Measurements from ENCODE around the gene ANGPTL1. TPM values are rescaled to one million over a fixed set of nuclear protein-coding genes. Genes with fewer than 3 reads are reported as not detected.

The ANGPTL1 gene
- total RNA-seq, 2 experiments from 2014 or later, result not detected

- ChIA-PET CTCF (no interaction called here), POLR2A (no interaction called here)
- no peak overlapping the region for H3K27ac Mint-ChIP-seq
- no peak for DNase-seq
- no peak overlapping the region for H3K4me3 Mint-ChIP-seq
- no peaks in the 10 kb centered on the region for H3K27me3 Mint-ChIP-seq
- H3K9me3 Mint-ChIP-seq, result no peaks in the 10 kb centered on the region
- H3K4me1 Mint-ChIP-seq, result no peaks in the 10 kb centered on the region
- no peaks in the 10 kb centered on the region for H3K36me3 Mint-ChIP-seq (ENCODE audit: low read depth)
These were observed 11.1 kb upstream of the ANGPTL1 start for GRCh38 chr1:178881950-178882349.

- Mint-ChIP-seq H3K4me1 (peaks cover under 1% of the 10 kb centered on the region), H3K27ac (no peak overlapping the region)
- CTCF ChIA-PET, result no interaction called here
These were observed 7.0 kb upstream of the ANGPTL1 start for GRCh38 chr1:178877896-178878295.

GRCh38 chr1:178875936-178876335 lies 5.1 kb upstream of the ANGPTL1 start:
- no peaks in the 10 kb centered on the region for H3K36me3 Mint-ChIP-seq (ENCODE audit: low read depth)
- no peak for DNase-seq
- H3K4me3 Mint-ChIP-seq, result no peak overlapping the region
- H3K27ac Mint-ChIP-seq, result no peak overlapping the region
- no peaks in the 10 kb centered on the region for H3K9me3 Mint-ChIP-seq
- H3K27me3 Mint-ChIP-seq, result no peaks in the 10 kb centered on the region
- ChIA-PET CTCF (no interaction called here), POLR2A (no interaction called here)
- peaks cover 5% of the 10 kb centered on the region for H3K4me1 Mint-ChIP-seq

More at GRCh38 chr1:178877896-178878295, 7.0 kb upstream of the ANGPTL1 start:
- H3K4me3 Mint-ChIP-seq, result no peak overlapping the region
- H3K36me3 Mint-ChIP-seq (ENCODE audit: low read depth), result no peaks in the 10 kb centered on the region
- no peaks in the 10 kb centered on the region for H3K27me3 Mint-ChIP-seq
- POLR2A ChIA-PET, result no interaction called here
- DNase-seq, result no peak
- H3K9me3 Mint-ChIP-seq, result no peaks in the 10 kb centered on the region

GRCh38 chr1:178874966-178875365 lies 4.1 kb upstream of the ANGPTL1 start:
- no peak overlapping the region for H3K27ac Mint-ChIP-seq
- no peak overlapping the region for H3K4me3 Mint-ChIP-seq
- no peaks in the 10 kb centered on the region for H3K27me3 Mint-ChIP-seq
- ChIA-PET POLR2A (no interaction called here), CTCF (no interaction called here)
- H3K9me3 Mint-ChIP-seq, result no peaks in the 10 kb centered on the region
- peaks cover 5% of the 10 kb centered on the region for H3K4me1 Mint-ChIP-seq
- H3K36me3 Mint-ChIP-seq (ENCODE audit: low read depth), result no peaks in the 10 kb centered on the region
- no peak for DNase-seq

DNA sequence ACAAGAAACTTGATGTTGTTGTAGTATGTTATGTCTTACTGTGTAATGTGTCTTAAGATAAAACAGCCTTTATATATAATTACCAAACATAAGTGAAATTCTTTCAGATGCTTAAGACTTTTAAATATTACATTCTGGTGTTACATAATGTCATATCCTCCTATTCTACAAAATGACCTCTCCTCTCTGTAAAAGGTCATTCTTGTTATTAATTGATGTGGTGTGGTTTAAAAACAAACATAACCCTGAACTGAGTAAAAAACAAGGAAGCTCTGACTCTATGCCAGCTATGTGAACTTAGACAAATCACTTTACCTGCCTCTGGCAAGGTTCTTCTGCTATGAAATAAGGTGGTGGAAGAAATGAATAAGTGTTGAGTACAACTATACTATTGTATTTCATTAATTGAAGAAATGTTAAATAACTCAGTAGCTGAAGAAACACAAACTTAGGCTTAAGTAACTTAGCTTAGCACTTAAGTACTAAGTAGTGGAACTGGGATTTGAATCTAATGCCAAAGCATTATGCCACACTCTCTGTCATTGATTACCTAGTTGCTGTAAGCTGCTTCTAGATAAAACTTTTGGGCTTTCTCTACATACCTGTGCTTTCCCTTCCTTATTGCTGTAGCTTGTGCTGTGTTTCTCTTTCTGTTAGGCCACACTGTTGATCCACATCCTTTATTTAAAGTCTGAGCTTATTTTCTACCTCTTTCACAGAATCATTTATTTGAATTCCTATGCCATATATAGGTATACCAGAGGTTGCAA lies 859 bp upstream of the ANGPTL1 start:
- peaks cover 9% of the 10 kb centered on the region for H3K4me1 Mint-ChIP-seq
- H3K9me3 Mint-ChIP-seq, result no peaks in the 10 kb centered on the region
- no peak for DNase-seq
- no peak overlapping the region for H3K27ac Mint-ChIP-seq
- no peak overlapping the region for H3K4me3 Mint-ChIP-seq
- ChIA-PET POLR2A (interaction anchor here (0.7 kb wide), 1 partner anchor 439 kb away, joined by 7 read pairs; no protein-coding TSS in a partner anchor), CTCF (interaction anchor here (0.6 to 0.9 kb wide), 2 partner anchors 13 to 476 kb away, joined by 3 read pairs; no protein-coding TSS in a partner anchor)
- no peaks in the 10 kb centered on the region for H3K36me3 Mint-ChIP-seq (ENCODE audit: low read depth)
- no peaks in the 10 kb centered on the region for H3K27me3 Mint-ChIP-seq

DNA sequence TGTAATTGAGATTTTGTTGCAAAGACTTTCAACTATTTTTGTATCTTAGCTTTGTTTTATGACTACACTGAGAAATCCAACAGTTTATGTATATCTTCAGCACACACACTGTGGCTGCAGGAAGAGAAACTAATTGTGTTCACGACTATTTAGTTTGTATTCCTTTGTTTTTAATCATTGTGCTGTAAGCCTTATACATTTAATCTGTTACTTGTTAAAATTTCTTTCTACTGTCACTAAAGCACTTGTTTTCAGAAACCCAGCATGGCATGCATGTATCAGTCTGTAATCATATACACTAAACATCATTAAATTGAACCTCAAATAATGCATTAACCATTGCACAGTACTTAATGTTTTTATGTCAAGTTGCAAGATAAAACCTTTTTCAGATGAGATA lies 656 bp downstream of the ANGPTL1 start:
- Mint-ChIP-seq H3K36me3 (ENCODE audit: low read depth) (no peaks in the 10 kb centered on the region), H3K27ac (no peak overlapping the region), H3K4me3 (no peak overlapping the region), H3K4me1 (peaks cover 9% of the 10 kb centered on the region), H3K27me3 (no peaks in the 10 kb centered on the region), H3K9me3 (no peaks in the 10 kb centered on the region)
- POLR2A ChIA-PET, result no interaction called here
- CTCF ChIA-PET, result no interaction called here
- no peak for DNase-seq

- H3K27ac Mint-ChIP-seq, result no peak overlapping the region
- POLR2A ChIA-PET, result no interaction called here
- H3K4me3 Mint-ChIP-seq, result no peak overlapping the region
- CTCF ChIA-PET, result no interaction called here
- no peaks in the 10 kb centered on the region for H3K9me3 Mint-ChIP-seq
- H3K4me1 Mint-ChIP-seq, result peaks cover 12% of the 10 kb centered on the region
- no peaks in the 10 kb centered on the region for H3K27me3 Mint-ChIP-seq
- no peaks in the 10 kb centered on the region for H3K36me3 Mint-ChIP-seq (ENCODE audit: low read depth)
- no peak for DNase-seq
These were observed 1.7 kb downstream of the ANGPTL1 start for GRCh38 chr1:178869119-178869697.

DNA sequence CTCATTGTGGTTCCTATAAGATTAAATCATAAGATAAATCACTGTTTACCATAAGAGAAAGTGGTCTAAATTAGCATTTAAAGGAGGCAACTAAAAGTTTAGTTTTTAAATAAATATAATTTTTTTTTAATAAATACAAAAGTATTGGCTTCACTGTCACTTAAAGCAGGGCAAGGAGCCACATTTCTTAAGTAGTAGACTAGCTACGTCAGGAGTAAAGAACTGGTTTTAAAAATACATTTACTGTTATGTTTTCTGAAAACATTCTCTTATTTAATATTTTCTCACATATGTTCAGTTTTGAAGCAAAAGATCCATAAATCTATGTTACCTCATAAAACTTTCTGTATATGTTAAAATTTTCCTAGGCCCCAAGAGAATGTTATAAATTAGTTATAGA lies 2.2 kb downstream of the ANGPTL1 start:
- CTCF ChIA-PET, result no interaction called here
- Mint-ChIP-seq H3K27me3 (no peaks in the 10 kb centered on the region), H3K4me1 (peaks cover 12% of the 10 kb centered on the region), H3K36me3 (ENCODE audit: low read depth) (no peaks in the 10 kb centered on the region), H3K4me3 (no peak overlapping the region), H3K27ac (no peak overlapping the region), H3K9me3 (no peaks in the 10 kb centered on the region)
- DNase-seq, result no peak
- POLR2A ChIA-PET, result no interaction called here

DNA sequence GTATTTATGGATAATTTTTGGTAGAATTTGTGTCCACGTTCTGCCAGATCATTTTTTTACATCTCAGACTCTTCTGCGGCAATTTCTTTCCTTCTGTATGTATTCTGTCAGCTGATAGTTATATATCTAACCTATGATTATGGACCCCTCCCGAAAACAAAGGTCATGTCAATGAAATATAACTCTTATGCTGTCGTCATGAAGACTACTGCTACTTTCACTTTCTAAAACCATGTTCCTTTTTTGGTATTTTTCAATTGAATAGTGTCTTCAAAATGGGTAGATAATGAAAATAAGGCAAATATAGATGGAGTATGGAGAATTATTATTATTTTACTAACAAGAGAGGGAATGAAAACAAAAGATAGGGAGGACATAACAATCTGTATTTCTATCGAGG lies 3.2 kb downstream of the ANGPTL1 start:
- ChIA-PET POLR2A (no interaction called here), CTCF (interaction anchor here (0.6 kb wide), 1 partner anchor 20 kb away, joined by 3 read pairs; no protein-coding TSS in a partner anchor)
- Mint-ChIP-seq H3K36me3 (ENCODE audit: low read depth) (no peaks in the 10 kb centered on the region), H3K27me3 (no peaks in the 10 kb centered on the region), H3K9me3 (no peaks in the 10 kb centered on the region), H3K27ac (no peak overlapping the region), H3K4me1 (peaks cover 9% of the 10 kb centered on the region), H3K4me3 (no peak overlapping the region)
- DNase-seq, result no peak

DNA sequence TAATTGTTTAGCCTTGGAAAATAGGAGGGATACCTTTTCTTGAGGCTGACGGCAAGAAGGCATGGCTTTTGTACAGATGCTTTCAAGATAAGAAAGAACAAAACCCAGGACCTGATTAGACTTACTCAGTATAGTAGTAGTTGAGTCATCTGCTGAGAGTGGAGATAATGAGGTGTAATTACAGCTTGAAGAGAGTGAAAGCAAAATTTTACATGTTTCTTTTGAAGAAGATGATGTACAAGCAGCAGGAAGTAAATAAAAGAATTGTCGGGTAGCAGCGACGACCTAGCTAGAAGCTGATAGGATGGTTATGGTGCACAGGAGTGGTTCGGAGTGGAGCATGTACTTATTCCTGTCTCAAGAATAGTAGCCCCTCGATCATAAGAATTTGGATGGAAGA lies 6.6 kb downstream of the ANGPTL1 start:
- peaks cover 7% of the 10 kb centered on the region for H3K4me1 Mint-ChIP-seq
- H3K4me3 Mint-ChIP-seq, result no peak overlapping the region
- ChIA-PET CTCF (interaction anchor here (0.6 to 0.9 kb wide), 2 partner anchors 16 to 76 kb away, joined by 3 to 4 read pairs; no protein-coding TSS in a partner anchor), POLR2A (no interaction called here)
- H3K36me3 Mint-ChIP-seq (ENCODE audit: low read depth), result no peaks in the 10 kb centered on the region
- no peaks in the 10 kb centered on the region for H3K27me3 Mint-ChIP-seq
- no peak for DNase-seq
- H3K27ac Mint-ChIP-seq, result no peak overlapping the region
- H3K9me3 Mint-ChIP-seq, result no peaks in the 10 kb centered on the region

DNA sequence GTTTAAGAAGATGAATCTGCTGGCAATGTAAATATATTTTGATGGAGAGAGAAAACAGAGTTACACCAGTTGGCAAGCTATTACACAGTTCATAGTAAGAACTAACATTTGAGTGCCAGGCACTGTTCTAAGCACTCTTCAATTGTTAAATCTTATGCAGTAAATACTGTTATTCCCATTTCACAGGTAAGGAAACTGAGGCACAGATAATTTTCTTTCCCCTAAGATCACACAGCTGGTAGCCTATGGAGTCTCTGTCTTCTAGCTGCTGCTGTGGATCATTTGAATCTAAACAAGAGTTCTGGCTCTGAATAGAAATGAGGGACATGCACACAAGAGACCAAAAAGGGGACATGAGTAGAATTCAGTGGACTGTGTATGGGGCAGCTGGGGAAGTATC lies 8.0 kb downstream of the ANGPTL1 start:
- Mint-ChIP-seq H3K27me3 (no peaks in the 10 kb centered on the region), H3K9me3 (no peaks in the 10 kb centered on the region), H3K27ac (no peak overlapping the region), H3K4me1 (peaks cover 7% of the 10 kb centered on the region), H3K4me3 (no peak overlapping the region), H3K36me3 (ENCODE audit: low read depth) (no peaks in the 10 kb centered on the region)
- CTCF ChIA-PET, result interaction anchor here (1.4 kb wide), 1 partner anchor 11 kb away, joined by 3 read pairs; no protein-coding TSS in a partner anchor
- POLR2A ChIA-PET, result no interaction called here
- no peak for DNase-seq

DNA sequence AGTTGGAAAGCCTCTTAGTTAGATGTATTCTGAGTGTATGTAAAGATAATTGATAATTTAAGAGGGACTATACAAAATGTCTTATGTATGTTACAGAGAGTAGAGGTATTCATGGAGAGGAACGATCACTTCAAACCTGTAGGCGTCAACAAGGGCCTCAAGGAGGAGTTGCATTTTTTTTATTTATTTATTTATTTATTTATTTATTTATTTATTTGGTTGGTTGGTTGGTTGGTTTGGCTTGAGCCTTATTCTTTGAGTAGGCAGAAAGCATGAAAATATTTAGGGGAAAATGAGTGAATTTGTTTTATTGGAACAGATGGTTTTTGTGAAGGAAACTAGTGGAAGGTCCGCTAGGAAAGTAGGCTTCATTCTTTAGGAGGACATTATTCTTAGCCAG lies 8.5 kb downstream of the ANGPTL1 start:
- no peaks in the 10 kb centered on the region for H3K27me3 Mint-ChIP-seq
- no peak overlapping the region for H3K4me3 Mint-ChIP-seq
- H3K27ac Mint-ChIP-seq, result no peak overlapping the region
- ChIA-PET CTCF (interaction anchor here (1.4 kb wide), 1 partner anchor 11 kb away, joined by 3 read pairs; no protein-coding TSS in a partner anchor), POLR2A (no interaction called here)
- peaks cover 3% of the 10 kb centered on the region for H3K4me1 Mint-ChIP-seq
- H3K9me3 Mint-ChIP-seq, result no peaks in the 10 kb centered on the region
- no peak for DNase-seq
- H3K36me3 Mint-ChIP-seq (ENCODE audit: low read depth), result no peaks in the 10 kb centered on the region

DNA sequence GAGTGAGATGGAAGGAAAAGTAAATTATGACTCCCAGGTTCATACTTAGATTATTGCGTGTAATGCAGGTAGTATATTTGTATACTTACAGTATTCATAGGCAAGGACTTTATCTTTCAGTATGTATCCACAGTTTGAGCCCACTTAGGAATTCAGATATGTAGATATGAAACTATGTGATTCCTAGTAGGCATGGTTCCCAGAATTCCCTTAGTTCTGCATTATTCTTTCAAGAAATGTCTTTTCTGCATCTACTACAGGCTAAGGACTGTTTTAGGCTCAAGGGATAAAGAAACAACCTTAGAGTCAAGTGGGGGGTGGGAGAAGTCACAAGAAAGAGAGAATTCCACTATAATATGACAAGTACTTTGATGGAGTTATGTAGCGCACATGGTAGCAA lies 13.8 kb downstream of the ANGPTL1 start:
- CTCF ChIA-PET, result no interaction called here
- DNase-seq, result no peak
- H3K27me3 Mint-ChIP-seq, result no peaks in the 10 kb centered on the region
- H3K4me3 Mint-ChIP-seq, result no peak overlapping the region
- POLR2A ChIA-PET, result no interaction called here
- H3K4me1 Mint-ChIP-seq, result no peaks in the 10 kb centered on the region
- H3K9me3 Mint-ChIP-seq, result no peaks in the 10 kb centered on the region
- no peak overlapping the region for H3K27ac Mint-ChIP-seq
- H3K36me3 Mint-ChIP-seq (ENCODE audit: low read depth), result no peaks in the 10 kb centered on the region

- Mint-ChIP-seq H3K36me3 (ENCODE audit: low read depth) (no peaks in the 10 kb centered on the region), H3K27me3 (no peaks in the 10 kb centered on the region), H3K9me3 (no peaks in the 10 kb centered on the region), H3K27ac (no peak overlapping the region), H3K4me3 (no peak overlapping the region), H3K4me1 (no peaks in the 10 kb centered on the region)
- ChIA-PET CTCF (no interaction called here), POLR2A (no interaction called here)
- DNase-seq, result no peak
These were observed 21.0 kb downstream of the ANGPTL1 start for GRCh38 chr1:178849918-178850317.
